B cell (primary cell): ENCODE data around the gene LRRC4C. TPM values are rescaled to one million over a fixed set of nuclear protein-coding genes. Genes with fewer than 3 reads are reported as not detected.

Experiments used
- ATAC-seq: fragments of 200-7000 bp; cut with Tn5 transposase; one replicate; pipeline ENCODE4 v1.10.0; 2021; ENCODE audit warnings: low read depth, mild to moderate bottlenecking, moderate number of reproducible peaks, moderate library complexity
- CTCF ChIA-PET: fragments of 350-600 bp; sonication (Branson Sonifier 250); formaldehyde crosslinking; loops from one replicate; lab custom pipeline; 2021; ENCODE audit warnings: antibody characterized with exemption, inconsistent platforms; lab: Charles Lee
- POLR2A ChIA-PET: fragments of 350-600 bp; sonication (Branson Sonifier 250); formaldehyde crosslinking; loops from one replicate; lab custom pipeline; 2021; ENCODE audit warnings: antibody characterized with exemption; lab: Charles Lee
- DNase-seq: peaks from one replicate; pipeline ENCODE4 v3.0.0; 2013
- H2AFZ ChIP-seq: 2 replicates; pipeline ENCODE4 v1.6.1; 2012; ENCODE audit warnings: mild to moderate bottlenecking, low read depth, low read length; ENCODE audit not compliant: insufficient read depth, poor library complexity, severe bottlenecking
- H3K27ac ChIP-seq, 2 donors: 1 replicate in 1 of 2; 2 replicates in 1 of 2; pipeline ENCODE4 v1.5.1; 2012 to 2013; ENCODE audit warnings: low read length in 2 of 2, mild to moderate bottlenecking in 2 of 2, moderate library complexity in 1 of 2
- H3K27me3 ChIP-seq, 4 experiments: fragments of 200-600 bp in 1 of 4; sonication (generic) in 1 of 4; replicated peaks in 1 of 4; 1 replicate in 2 of 4; 2 replicates in 2 of 4; pipeline versions ENCODE4 v1.6.1 to v1.7.0; 2013 to 2016; ENCODE audit warnings: low read length in 3 of 4, mild to moderate bottlenecking in 2 of 4, mixed read lengths in 1 of 4, moderate library complexity in 1 of 4; ENCODE audit not compliant: insufficient read depth in 4 of 4, control insufficient read depth in 3 of 4; ENCODE audit errors: control extremely low read depth in 1 of 4
- H3K36me3 ChIP-seq, 2 experiments: replicated peaks in 1 of 2; 1 replicate in 1 of 2; 2 replicates in 1 of 2; pipeline versions ENCODE4 v1.6.1 to v1.7.1; 2013; ENCODE audit warnings: low read length in 1 of 2; ENCODE audit not compliant: insufficient read depth in 2 of 2, control insufficient read depth in 1 of 2; ENCODE audit errors: control extremely low read depth in 1 of 2, extremely low read depth in 1 of 2
- H3K4me1 ChIP-seq, 2 donors: fragments of 200-600 bp in 1 of 2; sonication (generic) in 1 of 2; 1 replicate in 1 of 2; 2 replicates in 1 of 2; pipeline versions ENCODE4 v1.5.1 to v1.6.1; 2013 to 2017; ENCODE audit warnings: low read length in 2 of 2; ENCODE audit not compliant: control insufficient read depth in 2 of 2, insufficient read depth in 2 of 2
- H3K4me2 ChIP-seq: replicated peaks from 2 replicates; pipeline ENCODE3; 2012; ENCODE audit warnings: mild to moderate bottlenecking, low read depth, low read length; ENCODE audit not compliant: poor library complexity, severe bottlenecking
- H3K4me3 ChIP-seq, 5 experiments: fragments of 200-600 bp in 1 of 5; sonication (generic) in 1 of 5; 1 replicate in 3 of 5; 2 replicates in 2 of 5; pipeline versions ENCODE4 v1.5.1 to v1.7.0; 2011 to 2016; ENCODE audit warnings: low read length in 4 of 5, mild to moderate bottlenecking in 4 of 5, low read depth in 2 of 5, control low read depth in 1 of 5, moderate library complexity in 1 of 5; ENCODE audit not compliant: insufficient read depth in 1 of 5; ENCODE audit errors: control extremely low read depth in 1 of 5, extremely low read depth in 1 of 5
- H3K79me2 ChIP-seq: fragments of 200-600 bp; sonication (generic); one replicate; pipeline ENCODE4 v1.6.0; 2016; ENCODE audit warnings: low read length; ENCODE audit not compliant: control insufficient read depth, insufficient read depth
- H3K9ac ChIP-seq: fragments of 200-600 bp; sonication (generic); 2 replicates; pipeline ENCODE4 v1.6.1; 2017; ENCODE audit warnings: mild to moderate bottlenecking, low read length, moderate library complexity
- H3K9me3 ChIP-seq, 3 donors: one replicate each; pipeline versions ENCODE4 v1.6.1 to v1.7.1; 2013; ENCODE audit warnings: low read length in 2 of 3; ENCODE audit not compliant: control insufficient read depth in 2 of 3, insufficient read depth in 1 of 3; ENCODE audit errors: control extremely low read depth in 1 of 3
- H4K20me1 ChIP-seq: 2 replicates; pipeline ENCODE4 v1.6.0; 2012; ENCODE audit warnings: mild to moderate bottlenecking, low read length; ENCODE audit not compliant: insufficient read depth, control insufficient read depth, poor library complexity, severe bottlenecking
- H3K27ac Mint-ChIP-seq: one replicate; pipeline ENCODE4 v1.8.0; 2021; ENCODE audit warnings: mixed read lengths
- H3K27me3 Mint-ChIP-seq: one replicate; pipeline ENCODE4 v1.8.0; 2021; ENCODE audit warnings: mixed read lengths
- H3K4me1 Mint-ChIP-seq: one replicate; pipeline ENCODE4 v1.8.0; 2021; ENCODE audit warnings: mixed read lengths
- H3K4me3 Mint-ChIP-seq: one replicate; pipeline ENCODE4 v1.8.0; 2021; ENCODE audit warnings: mixed read lengths
- H3K9me3 Mint-ChIP-seq: one replicate; pipeline ENCODE4 v1.8.0; 2022; ENCODE audit warnings: mixed read lengths; ENCODE audit not compliant: insufficient read depth
- EZH2 ChIP-seq: IDR thresholded peaks from 2 replicates; pipeline ENCODE4 v1.6.1; 2012; ENCODE audit warnings: borderline replicate concordance, low read depth, mild to moderate bottlenecking, moderate library complexity, low read length; ENCODE audit not compliant: insufficient read depth, poor library complexity, severe bottlenecking
- WGBS: methylation state at CpG from one replicate; pipeline ENCODE4 v1.1.5; 2013; ENCODE audit warnings: missing lambda C conversion rate; ENCODE audit not compliant: insufficient coverage; 5-methylcytosine and 5-hydroxymethylcytosine counted together
- intact Hi-C: fragments of 100-400 bp; cut with micrococcal nuclease; formaldehyde crosslinking; loops from one replicate; pipeline ENCODE4 v1.10.0; 2022
- polyA plus RNA-seq: library from polyadenylated mRNA; depleted of rRNA; stranded (reverse); fragments of >200 nt; gene quantifications from 2 replicates; pipeline ENCODE4 v1.2.3, GENCODE V29; 2012
- total RNA-seq, 2 donors: library from RNA; stranded (reverse); fragments of 120-200 nt in 1 of 2; gene quantifications; 1 replicate in 1 of 2; 2 replicates in 1 of 2; pipeline versions ENCODE4 v1.2.3 to v1.2.4, GENCODE V29; 2013 to 2022
- TF ChIP-seq, protein P1 (sequence below): fragments of 200-600 bp; IDR thresholded peaks from one replicate; pipeline ENCODE4 v1.8.0; 2022; ENCODE audit warnings: antibody characterized with exemption, mild to moderate bottlenecking

LRRC4C gene
- total and polyA plus RNA-seq, 2 donors (not counting 1 experiment from before 2014, with no cell fraction given): 0.57 TPM; not detected in 1

DNA sequence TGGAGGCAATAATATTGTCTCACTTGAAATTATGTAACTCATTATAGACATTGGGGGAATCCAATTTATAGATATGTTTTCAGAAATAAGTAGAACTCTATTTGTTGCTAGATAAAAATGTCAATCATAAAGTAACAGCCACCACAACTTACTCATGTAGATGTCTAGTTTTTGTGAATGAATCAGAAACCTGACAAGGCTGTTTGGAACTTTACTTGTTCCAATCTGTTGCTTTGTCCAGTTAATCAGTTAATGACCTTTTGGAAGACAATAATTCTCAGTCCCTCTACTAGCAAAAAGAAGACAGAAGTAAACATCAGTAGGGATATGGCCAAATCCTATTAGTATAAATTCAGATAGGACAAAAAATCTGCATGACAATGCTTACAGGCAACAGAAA, 1143.3 kb downstream of the LRRC4C start:
- H3K9me3 ChIP-seq: no peaks in the 10 kb centered on the region
- no peak overlapping the region for H3K4me3 Mint-ChIP-seq
- no peak overlapping the region for H3K4me2 ChIP-seq
- no peak overlapping the region for H3K4me3 ChIP-seq
- no peaks in the 10 kb centered on the region for H4K20me1 ChIP-seq
- no peak for DNase-seq
- intact Hi-C loops: no loop called here
- no peak overlapping the region for H2AFZ ChIP-seq
- no peaks in the 10 kb centered on the region for H3K27me3 ChIP-seq
- H3K9ac ChIP-seq: no peak overlapping the region
- CTCF ChIA-PET: no interaction called here
- H3K9me3 Mint-ChIP-seq: no peaks in the 10 kb centered on the region
- no peaks in the 10 kb centered on the region for H3K4me1 Mint-ChIP-seq
- no peaks in the 10 kb centered on the region for H3K79me2 ChIP-seq
- POLR2A ChIA-PET: no interaction called here
- no peak for TF ChIP-seq EZH2
- no peaks in the 10 kb centered on the region for H3K36me3 ChIP-seq
- no peaks in the 10 kb centered on the region for H3K27me3 Mint-ChIP-seq
- H3K4me1 ChIP-seq: no peaks in the 10 kb centered on the region
- no peak overlapping the region for H3K27ac Mint-ChIP-seq
- no peak for ATAC-seq
- H3K27ac ChIP-seq: no peak overlapping the region

DNA sequence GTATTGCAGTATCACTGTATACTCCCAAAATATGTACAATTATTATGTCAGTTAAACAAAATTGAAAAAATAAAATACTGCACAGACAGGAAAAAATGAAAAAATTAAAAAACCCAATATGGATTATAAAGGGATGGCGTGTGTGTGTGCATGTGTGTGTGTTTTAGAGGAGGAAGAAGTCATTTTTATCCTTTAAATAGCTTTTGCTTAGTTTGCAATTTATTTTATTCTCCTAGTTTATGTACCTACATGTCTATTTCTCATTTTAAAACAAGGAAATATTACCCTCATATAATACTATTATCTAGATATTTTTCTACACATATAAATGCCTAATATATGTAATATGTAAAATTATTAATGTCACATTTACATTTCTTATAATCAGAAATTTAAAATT, 1144.3 kb downstream of the LRRC4C start:
- Mint-ChIP-seq H3K9me3 (no peaks in the 10 kb centered on the region), H3K4me1 (no peaks in the 10 kb centered on the region)
- WGBS: no CpG with 5 or more reads among the region's 1 CpG

More for the DNA sequence above, 1144.3 kb downstream of the LRRC4C start:
- ChIA-PET CTCF (no interaction called here), POLR2A (no interaction called here)
- H3K4me3 Mint-ChIP-seq: no peak overlapping the region
- H3K27ac ChIP-seq: no peak overlapping the region
- H3K27me3 Mint-ChIP-seq: no peaks in the 10 kb centered on the region
- H3K27ac Mint-ChIP-seq: no peak overlapping the region
- no peak for TF ChIP-seq EZH2
- TF ChIP-seq, protein P1, sequence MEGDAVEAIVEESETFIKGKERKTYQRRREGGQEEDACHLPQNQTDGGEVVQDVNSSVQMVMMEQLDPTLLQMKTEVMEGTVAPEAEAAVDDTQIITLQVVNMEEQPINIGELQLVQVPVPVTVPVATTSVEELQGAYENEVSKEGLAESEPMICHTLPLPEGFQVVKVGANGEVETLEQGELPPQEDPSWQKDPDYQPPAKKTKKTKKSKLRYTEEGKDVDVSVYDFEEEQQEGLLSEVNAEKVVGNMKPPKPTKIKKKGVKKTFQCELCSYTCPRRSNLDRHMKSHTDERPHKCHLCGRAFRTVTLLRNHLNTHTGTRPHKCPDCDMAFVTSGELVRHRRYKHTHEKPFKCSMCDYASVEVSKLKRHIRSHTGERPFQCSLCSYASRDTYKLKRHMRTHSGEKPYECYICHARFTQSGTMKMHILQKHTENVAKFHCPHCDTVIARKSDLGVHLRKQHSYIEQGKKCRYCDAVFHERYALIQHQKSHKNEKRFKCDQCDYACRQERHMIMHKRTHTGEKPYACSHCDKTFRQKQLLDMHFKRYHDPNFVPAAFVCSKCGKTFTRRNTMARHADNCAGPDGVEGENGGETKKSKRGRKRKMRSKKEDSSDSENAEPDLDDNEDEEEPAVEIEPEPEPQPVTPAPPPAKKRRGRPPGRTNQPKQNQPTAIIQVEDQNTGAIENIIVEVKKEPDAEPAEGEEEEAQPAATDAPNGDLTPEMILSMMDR: no peak
- intact Hi-C loops: no loop called here
- no peaks in the 10 kb centered on the region for H3K9me3 ChIP-seq
- H3K27me3 ChIP-seq: no peaks in the 10 kb centered on the region
- no peak overlapping the region for H3K4me2 ChIP-seq
- no peak overlapping the region for H3K4me3 ChIP-seq
- no peaks in the 10 kb centered on the region for H4K20me1 ChIP-seq
- H3K9ac ChIP-seq: no peak overlapping the region
- no peak for DNase-seq
- ATAC-seq: no peak
- H3K36me3 ChIP-seq: no peaks in the 10 kb centered on the region
- H3K79me2 ChIP-seq: no peaks in the 10 kb centered on the region
- no peak overlapping the region for H2AFZ ChIP-seq
- no peaks in the 10 kb centered on the region for H3K4me1 ChIP-seq
